GM18511 (cell line): Measurements from ENCODE around the gene IRGQ.
"Not testable (repeated sequence)": the region's sequence is repeated elsewhere in the genome, so short reads cannot be mapped to it uniquely, and the experiment has no call there.

Experiments
- ATAC-seq: cut with Tn5 transposase; IDR thresholded peaks from one replicate; pipeline ENCODE4 v1.9.1; 2021; ENCODE audit warnings: mild to moderate bottlenecking, moderate library complexity; ENCODE audit not compliant: unreplicated experiment

Gene IRGQ

GRCh38 chr19:43625918-43626579, 30.1 kb upstream of the IRGQ start:
- ATAC-seq: no peak

GRCh38 chr19:43624933-43625332, 29.0 kb upstream of the IRGQ start:
- ATAC-seq: no peak

- no peak for ATAC-seq
Observed at GRCh38 chr19:43623889-43624670, 28.1 kb upstream of the IRGQ start.

- ATAC-seq: no peak
Observed at GRCh38 chr19:43622956-43623355, 27.0 kb upstream of the IRGQ start.

GRCh38 chr19:43622070-43622469, 26.1 kb upstream of the IRGQ start:
- ATAC-seq: no peak

GRCh38 chr19:43620061-43621001, 24.4 kb upstream of the IRGQ start:
- no peak for ATAC-seq

GRCh38 chr19:43619262-43620060, 23.5 kb upstream of the IRGQ start, which contains the start of gene ZNF428:
Gene ZNF428 (minus strand): TSS chr19:43619629. CDS start chr19:43614304, 5,325 bp downstream.
- ATAC-seq: peak; percentile 80

- ATAC-seq: peak; percentile 44
Observed at GRCh38 chr19:43618921-43619261, 23.0 kb upstream of the IRGQ start.

GRCh38 chr19:43616954-43617353, 21.0 kb upstream of the IRGQ start:
- ATAC-seq: no peak

GRCh38 chr19:43616306-43616705, 20.4 kb upstream of the IRGQ start:
- ATAC-seq: no peak

GRCh38 chr19:43612374-43612773, 16.4 kb upstream of the IRGQ start:
- no peak for ATAC-seq

- no peak for ATAC-seq
Observed at GRCh38 chr19:43611788-43612187, 15.9 kb upstream of the IRGQ start, which contains the start of gene SRRM5. Gene SRRM5 (plus strand): TSS chr19:43612088. CDS start chr19:43612122, 34 bp downstream.

GRCh38 chr19:43610493-43610892, 14.6 kb upstream of the IRGQ start:
- ATAC-seq: no peak

GRCh38 chr19:43609872-43610271, 13.9 kb upstream of the IRGQ start:
- ATAC-seq: no peak

- ATAC-seq: no peak
Observed at GRCh38 chr19:43607238-43608205, 11.6 kb upstream of the IRGQ start.

- no peak for ATAC-seq
Observed at GRCh38 chr19:43606569-43607229, 10.8 kb upstream of the IRGQ start.

- no peak for ATAC-seq
Observed at GRCh38 chr19:43605875-43606568, 10.1 kb upstream of the IRGQ start.

- not testable (repeated sequence) for ATAC-seq
Observed at GRCh38 chr19:43600326-43600725, 4.4 kb upstream of the IRGQ start.
